Measurements from ENCODE around the gene KCNIP1. TPM values are rescaled to one million over a fixed set of nuclear protein-coding genes. Genes with fewer than 3 reads are reported as not detected.

Gene KCNIP1
- total and polyA plus RNA-seq, 2 of the 8 experiments (the other 6 are each of a cell fraction or from before 2014, with no cell fraction given) = 0.52 to 0.83 TPM

DNA sequence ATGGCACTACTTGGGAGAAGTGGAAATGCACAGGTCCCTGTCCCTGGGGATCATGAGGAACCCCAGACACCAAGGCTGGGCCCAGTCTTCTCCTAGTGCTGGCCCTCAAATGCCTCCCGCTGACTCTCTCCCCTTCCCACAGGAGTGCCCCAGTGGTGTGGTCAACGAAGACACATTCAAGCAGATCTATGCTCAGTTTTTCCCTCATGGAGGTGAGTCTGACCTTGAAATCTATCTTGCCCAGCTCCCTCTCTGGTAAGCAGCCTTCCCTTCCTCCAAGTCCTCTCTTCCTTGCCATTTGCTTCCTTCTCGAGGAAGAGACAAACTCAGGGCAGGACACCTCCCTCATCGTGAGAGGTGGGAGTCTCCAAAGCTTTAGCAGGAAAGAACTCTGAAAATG lies 216.4 kb downstream of the KCNIP1 start (continued):
- TF ChIP-seq, protein P1, sequence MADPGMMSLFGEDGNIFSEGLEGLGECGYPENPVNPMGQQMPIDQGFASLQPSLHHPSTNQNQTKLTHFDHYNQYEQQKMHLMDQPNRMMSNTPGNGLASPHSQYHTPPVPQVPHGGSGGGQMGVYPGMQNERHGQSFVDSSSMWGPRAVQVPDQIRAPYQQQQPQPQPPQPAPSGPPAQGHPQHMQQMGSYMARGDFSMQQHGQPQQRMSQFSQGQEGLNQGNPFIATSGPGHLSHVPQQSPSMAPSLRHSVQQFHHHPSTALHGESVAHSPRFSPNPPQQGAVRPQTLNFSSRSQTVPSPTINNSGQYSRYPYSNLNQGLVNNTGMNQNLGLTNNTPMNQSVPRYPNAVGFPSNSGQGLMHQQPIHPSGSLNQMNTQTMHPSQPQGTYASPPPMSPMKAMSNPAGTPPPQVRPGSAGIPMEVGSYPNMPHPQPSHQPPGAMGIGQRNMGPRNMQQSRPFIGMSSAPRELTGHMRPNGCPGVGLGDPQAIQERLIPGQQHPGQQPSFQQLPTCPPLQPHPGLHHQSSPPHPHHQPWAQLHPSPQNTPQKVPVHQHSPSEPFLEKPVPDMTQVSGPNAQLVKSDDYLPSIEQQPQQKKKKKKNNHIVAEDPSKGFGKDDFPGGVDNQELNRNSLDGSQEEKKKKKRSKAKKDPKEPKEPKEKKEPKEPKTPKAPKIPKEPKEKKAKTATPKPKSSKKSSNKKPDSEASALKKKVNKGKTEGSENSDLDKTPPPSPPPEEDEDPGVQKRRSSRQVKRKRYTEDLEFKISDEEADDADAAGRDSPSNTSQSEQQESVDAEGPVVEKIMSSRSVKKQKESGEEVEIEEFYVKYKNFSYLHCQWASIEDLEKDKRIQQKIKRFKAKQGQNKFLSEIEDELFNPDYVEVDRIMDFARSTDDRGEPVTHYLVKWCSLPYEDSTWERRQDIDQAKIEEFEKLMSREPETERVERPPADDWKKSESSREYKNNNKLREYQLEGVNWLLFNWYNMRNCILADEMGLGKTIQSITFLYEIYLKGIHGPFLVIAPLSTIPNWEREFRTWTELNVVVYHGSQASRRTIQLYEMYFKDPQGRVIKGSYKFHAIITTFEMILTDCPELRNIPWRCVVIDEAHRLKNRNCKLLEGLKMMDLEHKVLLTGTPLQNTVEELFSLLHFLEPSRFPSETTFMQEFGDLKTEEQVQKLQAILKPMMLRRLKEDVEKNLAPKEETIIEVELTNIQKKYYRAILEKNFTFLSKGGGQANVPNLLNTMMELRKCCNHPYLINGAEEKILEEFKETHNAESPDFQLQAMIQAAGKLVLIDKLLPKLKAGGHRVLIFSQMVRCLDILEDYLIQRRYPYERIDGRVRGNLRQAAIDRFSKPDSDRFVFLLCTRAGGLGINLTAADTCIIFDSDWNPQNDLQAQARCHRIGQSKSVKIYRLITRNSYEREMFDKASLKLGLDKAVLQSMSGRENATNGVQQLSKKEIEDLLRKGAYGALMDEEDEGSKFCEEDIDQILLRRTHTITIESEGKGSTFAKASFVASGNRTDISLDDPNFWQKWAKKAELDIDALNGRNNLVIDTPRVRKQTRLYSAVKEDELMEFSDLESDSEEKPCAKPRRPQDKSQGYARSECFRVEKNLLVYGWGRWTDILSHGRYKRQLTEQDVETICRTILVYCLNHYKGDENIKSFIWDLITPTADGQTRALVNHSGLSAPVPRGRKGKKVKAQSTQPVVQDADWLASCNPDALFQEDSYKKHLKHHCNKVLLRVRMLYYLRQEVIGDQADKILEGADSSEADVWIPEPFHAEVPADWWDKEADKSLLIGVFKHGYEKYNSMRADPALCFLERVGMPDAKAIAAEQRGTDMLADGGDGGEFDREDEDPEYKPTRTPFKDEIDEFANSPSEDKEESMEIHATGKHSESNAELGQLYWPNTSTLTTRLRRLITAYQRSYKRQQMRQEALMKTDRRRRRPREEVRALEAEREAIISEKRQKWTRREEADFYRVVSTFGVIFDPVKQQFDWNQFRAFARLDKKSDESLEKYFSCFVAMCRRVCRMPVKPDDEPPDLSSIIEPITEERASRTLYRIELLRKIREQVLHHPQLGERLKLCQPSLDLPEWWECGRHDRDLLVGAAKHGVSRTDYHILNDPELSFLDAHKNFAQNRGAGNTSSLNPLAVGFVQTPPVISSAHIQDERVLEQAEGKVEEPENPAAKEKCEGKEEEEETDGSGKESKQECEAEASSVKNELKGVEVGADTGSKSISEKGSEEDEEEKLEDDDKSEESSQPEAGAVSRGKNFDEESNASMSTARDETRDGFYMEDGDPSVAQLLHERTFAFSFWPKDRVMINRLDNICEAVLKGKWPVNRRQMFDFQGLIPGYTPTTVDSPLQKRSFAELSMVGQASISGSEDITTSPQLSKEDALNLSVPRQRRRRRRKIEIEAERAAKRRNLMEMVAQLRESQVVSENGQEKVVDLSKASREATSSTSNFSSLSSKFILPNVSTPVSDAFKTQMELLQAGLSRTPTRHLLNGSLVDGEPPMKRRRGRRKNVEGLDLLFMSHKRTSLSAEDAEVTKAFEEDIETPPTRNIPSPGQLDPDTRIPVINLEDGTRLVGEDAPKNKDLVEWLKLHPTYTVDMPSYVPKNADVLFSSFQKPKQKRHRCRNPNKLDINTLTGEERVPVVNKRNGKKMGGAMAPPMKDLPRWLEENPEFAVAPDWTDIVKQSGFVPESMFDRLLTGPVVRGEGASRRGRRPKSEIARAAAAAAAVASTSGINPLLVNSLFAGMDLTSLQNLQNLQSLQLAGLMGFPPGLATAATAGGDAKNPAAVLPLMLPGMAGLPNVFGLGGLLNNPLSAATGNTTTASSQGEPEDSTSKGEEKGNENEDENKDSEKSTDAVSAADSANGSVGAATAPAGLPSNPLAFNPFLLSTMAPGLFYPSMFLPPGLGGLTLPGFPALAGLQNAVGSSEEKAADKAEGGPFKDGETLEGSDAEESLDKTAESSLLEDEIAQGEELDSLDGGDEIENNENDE (IDR thresholded peaks at IDR 0.05; ENCODE audit: insufficient replicate concordance, low read length) = no peak
- TF ChIP-seq YY1 (IDR thresholded peaks at IDR 0.05; ENCODE audit: low read depth, low read length) = no peak
- no peak for TF ChIP-seq CHD2 (IDR thresholded peaks at IDR 0.05; ENCODE audit: low read length)
- no peak for TF ChIP-seq JUN (IDR thresholded peaks at IDR 0.05; ENCODE audit: low read depth, low read length)
- TF ChIP-seq POU5F1 (IDR thresholded peaks at IDR 0.05; ENCODE audit: low read depth, low read length) = no peak
- no peak for TF ChIP-seq SIRT6 (IDR thresholded peaks at IDR 0.05; ENCODE audit: low read length)
- TF ChIP-seq TAF7 (optimal IDR thresholded peaks at IDR 0.05; ENCODE audit: borderline replicate concordance, low read depth, low read length) = no peak
- TF ChIP-seq BRCA1 (IDR thresholded peaks at IDR 0.05; ENCODE audit: low read depth, low read length) = no peak
- no peak for TF ChIP-seq CTBP2 (IDR thresholded peaks at IDR 0.05; ENCODE audit: borderline replicate concordance, insufficient read depth, insufficient read length, low read length)
- TF ChIP-seq HDAC6 (IDR thresholded peaks at IDR 0.05; ENCODE audit: low read depth, low read length) = no peak
- no peak for TF ChIP-seq FOSL1 (IDR thresholded peaks at IDR 0.05; ENCODE audit: insufficient read depth, low read depth, low read length)
- TF ChIP-seq CHD1 (IDR thresholded peaks at IDR 0.05; ENCODE audit: low read depth, low read length) = no peak
- no peak for TF ChIP-seq TAF1 (IDR thresholded peaks at IDR 0.05; ENCODE audit: low read depth, low read length)

Measured in H1 (cell line).